IPS-15b (cell line): ENCODE measurements around the gene LDLRAD1.
"Not testable (repeated sequence)": the region's sequence is repeated elsewhere in the genome, so short reads cannot be mapped to it uniquely, and the experiment has no call there.

ENCODE experiments used
- H3K27me3 ChIP-seq: one replicate; pipeline ENCODE4 v1.6.1; 2013; ENCODE audit warnings: low read length; ENCODE audit not compliant: control insufficient read depth, insufficient read depth
- H3K36me3 ChIP-seq: one replicate; pipeline ENCODE4 v1.6.1; 2013; ENCODE audit warnings: low read length; ENCODE audit not compliant: control insufficient read depth, insufficient read depth
- H3K4me1 ChIP-seq: one replicate; pipeline ENCODE4 v1.6.1; 2013; ENCODE audit warnings: mild to moderate bottlenecking, low read length; ENCODE audit not compliant: control insufficient read depth, insufficient read depth
- H3K4me3 ChIP-seq: one replicate; pipeline ENCODE4 v1.5.1; 2013; ENCODE audit warnings: low read depth, low read length
- H3K9ac ChIP-seq: one replicate; pipeline ENCODE4 v1.6.1; 2013; ENCODE audit warnings: low read depth, mild to moderate bottlenecking, low read length
- H3K9me3 ChIP-seq: one replicate; pipeline ENCODE4 v1.6.1; 2013; ENCODE audit warnings: mild to moderate bottlenecking, low read length; ENCODE audit not compliant: control insufficient read depth, insufficient read depth

The LDLRAD1 gene

GRCh38 chr1:53981220-53981619 is 36.8 kb downstream of the LDLRAD1 start:
- Histone ChIP-seq H3K36me3 (no peaks in the 10 kb centered on the region), H3K4me3 (no peak overlapping the region), H3K9me3 (no peaks in the 10 kb centered on the region), H3K9ac (no peak overlapping the region), H3K4me1 (no peaks in the 10 kb centered on the region), H3K27me3 (no peaks in the 10 kb centered on the region)

GRCh38 chr1:53979712-53980450 is 38.1 kb downstream of the LDLRAD1 start:
- Histone ChIP-seq H3K4me1 (no peaks in the 10 kb centered on the region), H3K9me3 (no peaks in the 10 kb centered on the region), H3K36me3 (no peaks in the 10 kb centered on the region), H3K27me3 (no peaks in the 10 kb centered on the region), H3K9ac (no peak overlapping the region), H3K4me3 (no peak overlapping the region)

- H3K4me3 ChIP-seq: no peak overlapping the region
- H3K36me3 ChIP-seq: no peaks in the 10 kb centered on the region
- H3K4me1 ChIP-seq: no peaks in the 10 kb centered on the region
- no peak overlapping the region for H3K9ac ChIP-seq
- no peaks in the 10 kb centered on the region for H3K9me3 ChIP-seq
- H3K27me3 ChIP-seq: no peaks in the 10 kb centered on the region
Observed at GRCh38 chr1:53975861-53976260, 42.1 kb downstream of the LDLRAD1 start.

GRCh38 chr1:53971718-53972117 is 46.3 kb downstream of the LDLRAD1 start:
- Histone ChIP-seq H3K4me3 (no peak overlapping the region), H3K9me3 (no peaks in the 10 kb centered on the region), H3K36me3 (peaks cover 7% of the 10 kb centered on the region), H3K9ac (no peak overlapping the region), H3K4me1 (no peaks in the 10 kb centered on the region), H3K27me3 (no peaks in the 10 kb centered on the region)

- not testable (repeated sequence) for H3K27me3 ChIP-seq, H3K9me3 ChIP-seq, H3K4me1 ChIP-seq, H3K36me3 ChIP-seq, H3K4me3 ChIP-seq, H3K9ac ChIP-seq
Observed at GRCh38 chr1:53969323-53969722, 48.7 kb downstream of the LDLRAD1 start.

GRCh38 chr1:53968125-53968513 is 49.9 kb downstream of the LDLRAD1 start:
- Histone ChIP-seq H3K9ac (no peak overlapping the region), H3K36me3 (peaks cover 12% of the 10 kb centered on the region), H3K9me3 (no peaks in the 10 kb centered on the region), H3K4me1 (no peaks in the 10 kb centered on the region), H3K27me3 (no peaks in the 10 kb centered on the region), H3K4me3 (no peak overlapping the region)

- peaks cover 16% of the 10 kb centered on the region for H3K36me3 ChIP-seq
Observed at GRCh38 chr1:53967409-53968124, 50.4 kb downstream of the LDLRAD1 start.

GRCh38 chr1:53966794-53967193 is 51.2 kb downstream of the LDLRAD1 start:
- H3K27me3 ChIP-seq: no peaks in the 10 kb centered on the region
- H3K9ac ChIP-seq: no peak overlapping the region
- peaks cover 16% of the 10 kb centered on the region for H3K36me3 ChIP-seq
- no peak overlapping the region for H3K4me3 ChIP-seq
- no peaks in the 10 kb centered on the region for H3K9me3 ChIP-seq
- H3K4me1 ChIP-seq: no peaks in the 10 kb centered on the region

More at GRCh38 chr1:53967409-53968124, 50.4 kb downstream of the LDLRAD1 start:
- H3K4me1 ChIP-seq: no peaks in the 10 kb centered on the region
- H3K9me3 ChIP-seq: no peaks in the 10 kb centered on the region
- no peaks in the 10 kb centered on the region for H3K27me3 ChIP-seq
- no peak overlapping the region for H3K9ac ChIP-seq
- H3K4me3 ChIP-seq: no peak overlapping the region

GRCh38 chr1:53964109-53964508 is 53.9 kb downstream of the LDLRAD1 start:
- Histone ChIP-seq H3K4me3 (no peak overlapping the region), H3K9me3 (no peaks in the 10 kb centered on the region), H3K36me3 (peaks cover 16% of the 10 kb centered on the region), H3K9ac (no peak overlapping the region), H3K27me3 (no peaks in the 10 kb centered on the region), H3K4me1 (no peaks in the 10 kb centered on the region)

GRCh38 chr1:53963460-53963859 is 54.5 kb downstream of the LDLRAD1 start:
- H3K4me1 ChIP-seq: no peaks in the 10 kb centered on the region
- peaks cover 16% of the 10 kb centered on the region for H3K36me3 ChIP-seq

GRCh38 chr1:53962395-53962794 is 55.6 kb downstream of the LDLRAD1 start:
- Histone ChIP-seq H3K9ac (no peak overlapping the region), H3K27me3 (no peaks in the 10 kb centered on the region), H3K36me3 (peaks cover 16% of the 10 kb centered on the region), H3K4me1 (peaks cover 2% of the 10 kb centered on the region), H3K9me3 (no peaks in the 10 kb centered on the region), H3K4me3 (no peak overlapping the region)

More at GRCh38 chr1:53963460-53963859, 54.5 kb downstream of the LDLRAD1 start:
- H3K9me3 ChIP-seq: no peaks in the 10 kb centered on the region
- H3K27me3 ChIP-seq: no peaks in the 10 kb centered on the region
- H3K4me3 ChIP-seq: no peak overlapping the region
- H3K9ac ChIP-seq: no peak overlapping the region

- H3K4me1 ChIP-seq: peaks cover 6% of the 10 kb centered on the region
- peaks cover 16% of the 10 kb centered on the region for H3K36me3 ChIP-seq
Observed at GRCh38 chr1:53959664-53960250, 58.2 kb downstream of the LDLRAD1 start.

More at GRCh38 chr1:53959664-53960250, 58.2 kb downstream of the LDLRAD1 start:
- H3K9ac ChIP-seq: no peak overlapping the region
- H3K4me3 ChIP-seq: no peak overlapping the region
- no peaks in the 10 kb centered on the region for H3K9me3 ChIP-seq
- no peaks in the 10 kb centered on the region for H3K27me3 ChIP-seq
